B cell (primary cell): ENCODE results near the gene OR7G1. TPM values are rescaled to one million over a fixed set of nuclear protein-coding genes. Genes with fewer than 3 reads are reported as not detected.

Source experiments
- ATAC-seq: fragments of 200-7000 bp; cut with Tn5 transposase; one replicate; pipeline ENCODE4 v1.10.0; 2021; ENCODE audit warnings: low read depth, mild to moderate bottlenecking, moderate number of reproducible peaks, moderate library complexity
- CTCF ChIA-PET: fragments of 350-600 bp; sonication (Branson Sonifier 250); formaldehyde crosslinking; loops from one replicate; lab custom pipeline; 2021; ENCODE audit warnings: antibody characterized with exemption, inconsistent platforms; lab: Charles Lee
- POLR2A ChIA-PET: fragments of 350-600 bp; sonication (Branson Sonifier 250); formaldehyde crosslinking; loops from one replicate; lab custom pipeline; 2021; ENCODE audit warnings: antibody characterized with exemption; lab: Charles Lee
- DNase-seq: peaks from one replicate; pipeline ENCODE4 v3.0.0; 2013
- H2AFZ ChIP-seq: 2 replicates; pipeline ENCODE4 v1.6.1; 2012; ENCODE audit warnings: mild to moderate bottlenecking, low read depth, low read length; ENCODE audit not compliant: insufficient read depth, poor library complexity, severe bottlenecking
- H3K27ac ChIP-seq, 2 donors: 1 replicate in 1 of 2; 2 replicates in 1 of 2; pipeline ENCODE4 v1.5.1; 2012 to 2013; ENCODE audit warnings: low read length in 2 of 2, mild to moderate bottlenecking in 2 of 2, moderate library complexity in 1 of 2
- H3K27me3 ChIP-seq, 4 experiments: fragments of 200-600 bp in 1 of 4; sonication (generic) in 1 of 4; replicated peaks in 1 of 4; 1 replicate in 2 of 4; 2 replicates in 2 of 4; pipeline versions ENCODE4 v1.6.1 to v1.7.0; 2013 to 2016; ENCODE audit warnings: low read length in 3 of 4, mild to moderate bottlenecking in 2 of 4, mixed read lengths in 1 of 4, moderate library complexity in 1 of 4; ENCODE audit not compliant: insufficient read depth in 4 of 4, control insufficient read depth in 3 of 4; ENCODE audit errors: control extremely low read depth in 1 of 4
- H3K36me3 ChIP-seq, 2 experiments: replicated peaks in 1 of 2; 1 replicate in 1 of 2; 2 replicates in 1 of 2; pipeline versions ENCODE4 v1.6.1 to v1.7.1; 2013; ENCODE audit warnings: low read length in 1 of 2; ENCODE audit not compliant: insufficient read depth in 2 of 2, control insufficient read depth in 1 of 2; ENCODE audit errors: control extremely low read depth in 1 of 2, extremely low read depth in 1 of 2
- H3K4me1 ChIP-seq, 2 donors: fragments of 200-600 bp in 1 of 2; sonication (generic) in 1 of 2; 1 replicate in 1 of 2; 2 replicates in 1 of 2; pipeline versions ENCODE4 v1.5.1 to v1.6.1; 2013 to 2017; ENCODE audit warnings: low read length in 2 of 2; ENCODE audit not compliant: control insufficient read depth in 2 of 2, insufficient read depth in 2 of 2
- H3K4me2 ChIP-seq: replicated peaks from 2 replicates; pipeline ENCODE3; 2012; ENCODE audit warnings: mild to moderate bottlenecking, low read depth, low read length; ENCODE audit not compliant: poor library complexity, severe bottlenecking
- H3K4me3 ChIP-seq, 5 experiments: fragments of 200-600 bp in 1 of 5; sonication (generic) in 1 of 5; 1 replicate in 3 of 5; 2 replicates in 2 of 5; pipeline versions ENCODE4 v1.5.1 to v1.7.0; 2011 to 2016; ENCODE audit warnings: low read length in 4 of 5, mild to moderate bottlenecking in 4 of 5, low read depth in 2 of 5, control low read depth in 1 of 5, moderate library complexity in 1 of 5; ENCODE audit not compliant: insufficient read depth in 1 of 5; ENCODE audit errors: control extremely low read depth in 1 of 5, extremely low read depth in 1 of 5
- H3K79me2 ChIP-seq: fragments of 200-600 bp; sonication (generic); one replicate; pipeline ENCODE4 v1.6.0; 2016; ENCODE audit warnings: low read length; ENCODE audit not compliant: control insufficient read depth, insufficient read depth
- H3K9ac ChIP-seq: fragments of 200-600 bp; sonication (generic); 2 replicates; pipeline ENCODE4 v1.6.1; 2017; ENCODE audit warnings: mild to moderate bottlenecking, low read length, moderate library complexity
- H3K9me3 ChIP-seq, 3 donors: one replicate each; pipeline versions ENCODE4 v1.6.1 to v1.7.1; 2013; ENCODE audit warnings: low read length in 2 of 3; ENCODE audit not compliant: control insufficient read depth in 2 of 3, insufficient read depth in 1 of 3; ENCODE audit errors: control extremely low read depth in 1 of 3
- H4K20me1 ChIP-seq: 2 replicates; pipeline ENCODE4 v1.6.0; 2012; ENCODE audit warnings: mild to moderate bottlenecking, low read length; ENCODE audit not compliant: insufficient read depth, control insufficient read depth, poor library complexity, severe bottlenecking
- H3K27ac Mint-ChIP-seq: one replicate; pipeline ENCODE4 v1.8.0; 2021; ENCODE audit warnings: mixed read lengths
- H3K27me3 Mint-ChIP-seq: one replicate; pipeline ENCODE4 v1.8.0; 2021; ENCODE audit warnings: mixed read lengths
- H3K4me1 Mint-ChIP-seq: one replicate; pipeline ENCODE4 v1.8.0; 2021; ENCODE audit warnings: mixed read lengths
- H3K4me3 Mint-ChIP-seq: one replicate; pipeline ENCODE4 v1.8.0; 2021; ENCODE audit warnings: mixed read lengths
- H3K9me3 Mint-ChIP-seq: one replicate; pipeline ENCODE4 v1.8.0; 2022; ENCODE audit warnings: mixed read lengths; ENCODE audit not compliant: insufficient read depth
- CTCF ChIP-seq: fragments of 200-600 bp; IDR thresholded peaks from one replicate; pipeline ENCODE4 v1.8.0; 2022; ENCODE audit warnings: antibody characterized with exemption, mild to moderate bottlenecking
- EZH2 ChIP-seq: IDR thresholded peaks from 2 replicates; pipeline ENCODE4 v1.6.1; 2012; ENCODE audit warnings: borderline replicate concordance, low read depth, mild to moderate bottlenecking, moderate library complexity, low read length; ENCODE audit not compliant: insufficient read depth, poor library complexity, severe bottlenecking
- WGBS: methylation state at CpG from one replicate; pipeline ENCODE4 v1.1.5; 2013; ENCODE audit warnings: missing lambda C conversion rate; ENCODE audit not compliant: insufficient coverage; 5-methylcytosine and 5-hydroxymethylcytosine counted together
- intact Hi-C: fragments of 100-400 bp; cut with micrococcal nuclease; formaldehyde crosslinking; loops from one replicate; pipeline ENCODE4 v1.10.0; 2022
- polyA plus RNA-seq: library from polyadenylated mRNA; depleted of rRNA; stranded (reverse); fragments of >200 nt; gene quantifications from 2 replicates; pipeline ENCODE4 v1.2.3, GENCODE V29; 2012
- small RNA-seq: library from RNA; depleted of rRNA; stranded (forward); fragments of <200 nt; gene quantifications from one replicate; pipeline ENCODE3, GENCODE V24; 2012; ENCODE audit warnings: low replicate concordance, low read depth; ENCODE audit not compliant: insufficient read length
- total RNA-seq, 2 donors: library from RNA; stranded (reverse); fragments of 120-200 nt in 1 of 2; gene quantifications; 1 replicate in 1 of 2; 2 replicates in 1 of 2; pipeline versions ENCODE4 v1.2.3 to v1.2.4, GENCODE V29; 2013 to 2022

OR7G1 gene
- total and polyA plus RNA-seq, 2 donors (not counting 1 experiment from before 2014, with no cell fraction given), result not detected

- POLR2A ChIA-PET, result no interaction called here
- no peak for ATAC-seq
Observed at GRCh38 chr19:9070066-9070465, 45.5 kb downstream of the OR7G1 start.

GRCh38 chr19:9065457-9066014 is 50.0 kb downstream of the OR7G1 start:
- TF ChIP-seq CTCF (no peak), EZH2 (no peak)
- ATAC-seq, result no peak
- POLR2A ChIA-PET, result no interaction called here

More at GRCh38 chr19:9070066-9070465, 45.5 kb downstream of the OR7G1 start:
- Mint-ChIP-seq H3K27ac (no peak overlapping the region), H3K4me3 (no peak overlapping the region), H3K4me1 (no peaks in the 10 kb centered on the region), H3K9me3 (no peaks in the 10 kb centered on the region), H3K27me3 (no peaks in the 10 kb centered on the region)
- CTCF ChIA-PET, result no interaction called here
- Histone ChIP-seq H3K27ac (no peak overlapping the region), H3K36me3 (no peaks in the 10 kb centered on the region), H3K4me3 (no peak overlapping the region), H3K27me3 (no peaks in the 10 kb centered on the region), H3K9ac (no peak overlapping the region), H3K9me3 (peaks cover 0 to 9% (median 0%) of the 10 kb centered on the region in 3 donors), H2AFZ (no peak overlapping the region), H3K79me2 (no peaks in the 10 kb centered on the region), H3K4me2 (no peak overlapping the region), H3K4me1 (no peaks in the 10 kb centered on the region), H4K20me1 (no peaks in the 10 kb centered on the region)
- WGBS, result 66% methylated on average over 3 of the region's 5 CpGs
- intact Hi-C loops, result no loop called here
- no peak for TF ChIP-seq EZH2
- DNase-seq, result no peak

More at GRCh38 chr19:9065457-9066014, 50.0 kb downstream of the OR7G1 start:
- no peak for DNase-seq
- H3K27ac Mint-ChIP-seq, result no peak overlapping the region
- Histone ChIP-seq H3K9ac (no peak overlapping the region), H2AFZ (no peak overlapping the region), H3K79me2 (no peaks in the 10 kb centered on the region), H3K36me3 (no peaks in the 10 kb centered on the region), H3K27ac (no peak overlapping the region), H3K9me3 (peaks cover 0 to 7% (median 0%) of the 10 kb centered on the region in 3 donors), H3K4me1 (no peaks in the 10 kb centered on the region), H3K4me2 (no peak overlapping the region), H4K20me1 (no peaks in the 10 kb centered on the region), H3K4me3 (no peak overlapping the region), H3K27me3 (no peaks in the 10 kb centered on the region)
- no peaks in the 10 kb centered on the region for H3K9me3 Mint-ChIP-seq
- intact Hi-C loops, result no loop called here
- no peaks in the 10 kb centered on the region for H3K4me1 Mint-ChIP-seq
- 76% methylated on average over 11 of the region's 12 CpGs for WGBS
- CTCF ChIA-PET, result no interaction called here
- H3K27me3 Mint-ChIP-seq, result no peaks in the 10 kb centered on the region
- H3K4me3 Mint-ChIP-seq, result no peak overlapping the region

Small RNA genes within 50 kb of the gene (small RNA-seq; reads per million reads assigned to genes)
- gene OR1M4P, result not detected

Other genes with a start within 250 kb of the OR7G1 start
- gene MUC16, start 105.4 kb downstream of the OR7G1 start, total RNA-seq, result 1.0 and 1.1 TPM in 2 replicates
- 0.14 and 0.91 TPM in 2 replicates for gene MUC16, start 105.4 kb downstream of the OR7G1 start, polyA plus RNA-seq
- gene OR1M1, start 28.7 kb downstream of the OR7G1 start, total RNA-seq, result not detected in 2 replicates
- not detected in 2 replicates for gene OR1M1, start 28.7 kb downstream of the OR7G1 start, polyA plus RNA-seq
- gene OR7G2, start 8.3 kb downstream of the OR7G1 start, total RNA-seq, result not detected in 2 replicates
- gene OR7G2, start 8.3 kb downstream of the OR7G1 start, polyA plus RNA-seq, result not detected in 2 replicates
- gene OR7G3, start 11.2 kb upstream of the OR7G1 start, total RNA-seq, result not detected in 2 replicates
- gene OR7G3, start 11.2 kb upstream of the OR7G1 start, polyA plus RNA-seq, result not detected in 2 replicates
- gene ZNF317, start 24.6 kb upstream of the OR7G1 start, total RNA-seq, result 60.6 and 65.2 TPM in 2 replicates
- gene ZNF317, start 24.6 kb upstream of the OR7G1 start, polyA plus RNA-seq, result 31.6 and 43.3 TPM in 2 replicates
- 0.07 TPM in 1 of 2 replicates, not detected in the other for gene OR7D2, start 63.2 kb upstream of the OR7G1 start, total RNA-seq
- 0.06 TPM in 1 of 2 replicates, not detected in the other for gene OR7D2, start 63.2 kb upstream of the OR7G1 start, polyA plus RNA-seq
- gene OR7D4, start 103.8 kb upstream of the OR7G1 start, total RNA-seq, result not detected in 2 replicates
- gene OR7D4, start 103.8 kb upstream of the OR7G1 start, polyA plus RNA-seq, result not detected in 2 replicates
- gene OR7E24, start 135.2 kb upstream of the OR7G1 start, total RNA-seq, result not detected in 2 replicates
- gene OR7E24, start 135.2 kb upstream of the OR7G1 start, polyA plus RNA-seq, result not detected in 2 replicates
- gene ZNF699, start 194.1 kb upstream of the OR7G1 start, total RNA-seq, result 17.3 and 22.0 TPM in 2 replicates
- gene ZNF699, start 194.1 kb upstream of the OR7G1 start, polyA plus RNA-seq, result 5.2 and 11.1 TPM in 2 replicates
- 49.3 and 60.9 TPM in 2 replicates for gene ZNF559, start 208.4 kb upstream of the OR7G1 start, total RNA-seq
- 19.9 and 23.9 TPM in 2 replicates for gene ZNF559, start 208.4 kb upstream of the OR7G1 start, polyA plus RNA-seq
- 1.1 and 2.8 TPM in 2 replicates for gene ZNF177, start 247.2 kb upstream of the OR7G1 start, total RNA-seq
- 2.1 and 2.5 TPM in 2 replicates for gene ZNF177, start 247.2 kb upstream of the OR7G1 start, polyA plus RNA-seq